Left lobe of liver (tissue), 2 donors: ENCODE results near the gene ELSPBP1. TPM values are rescaled to one million over a fixed set of nuclear protein-coding genes. Genes with fewer than 3 reads are reported as not detected.
"Not testable (repeated sequence)": the region's sequence is repeated elsewhere in the genome, so short reads cannot be mapped to it uniquely, and the experiment has no call there.

ENCODE experiments used
- ATAC-seq: fragments of 200-7000 bp; cut with Tn5 transposase; one replicate; pipeline ENCODE4 v1.9.1; 2020; ENCODE audit warnings: mild to moderate bottlenecking, moderate library complexity
- DNase-seq: peaks from one replicate; pipeline ENCODE4 v3.0.0-alpha.2; 2020; ENCODE audit warnings: low spot score
- total RNA-seq: library from RNA; stranded (reverse); gene quantifications from one replicate; pipeline ENCODE4 v1.2.1, GENCODE V29; 2021
- donor health status: DM: no; HTN: no; CAD: no; lungs with moderate emphysema.
- donor health status: DM: no; HTN: yes; CAD: no.

The ELSPBP1 gene
- total RNA-seq, 1 donor from 2014 or later: not detected

DNA sequence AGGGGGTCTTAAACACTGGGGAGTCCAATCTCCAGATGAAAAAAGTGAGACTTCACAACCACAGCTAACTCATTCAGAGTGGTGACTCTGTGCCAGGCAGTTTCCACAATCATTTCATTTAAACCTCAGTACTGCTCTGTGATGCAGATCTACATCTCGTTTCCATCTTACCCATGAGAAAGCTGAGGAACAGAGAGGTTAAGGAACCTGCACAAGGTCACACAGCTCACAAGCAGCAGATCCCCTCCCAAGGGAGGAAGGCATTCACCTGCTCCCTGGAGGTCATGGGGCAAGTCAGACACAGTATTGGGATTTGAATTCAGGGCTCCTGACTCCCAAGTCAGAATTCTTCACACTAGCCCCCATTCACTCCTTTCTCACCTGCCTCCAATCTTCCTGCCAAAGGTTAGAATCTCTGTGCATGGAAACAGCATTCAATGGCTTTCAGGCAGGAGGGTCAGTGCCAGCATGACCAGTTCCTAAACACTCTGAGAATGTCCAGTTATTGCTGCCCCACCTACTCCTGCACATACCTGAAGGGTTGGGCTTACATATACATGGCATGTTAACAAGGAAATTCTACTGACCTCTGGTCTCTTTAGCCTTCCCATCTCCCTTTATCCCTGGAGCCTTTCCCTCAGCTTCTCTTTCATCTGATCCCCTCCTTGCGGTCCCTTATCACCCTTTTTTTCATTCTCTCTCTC, 47.6 kb downstream of the ELSPBP1 start:
- ATAC-seq (no peak), DNase-seq (no peak)

DNA sequence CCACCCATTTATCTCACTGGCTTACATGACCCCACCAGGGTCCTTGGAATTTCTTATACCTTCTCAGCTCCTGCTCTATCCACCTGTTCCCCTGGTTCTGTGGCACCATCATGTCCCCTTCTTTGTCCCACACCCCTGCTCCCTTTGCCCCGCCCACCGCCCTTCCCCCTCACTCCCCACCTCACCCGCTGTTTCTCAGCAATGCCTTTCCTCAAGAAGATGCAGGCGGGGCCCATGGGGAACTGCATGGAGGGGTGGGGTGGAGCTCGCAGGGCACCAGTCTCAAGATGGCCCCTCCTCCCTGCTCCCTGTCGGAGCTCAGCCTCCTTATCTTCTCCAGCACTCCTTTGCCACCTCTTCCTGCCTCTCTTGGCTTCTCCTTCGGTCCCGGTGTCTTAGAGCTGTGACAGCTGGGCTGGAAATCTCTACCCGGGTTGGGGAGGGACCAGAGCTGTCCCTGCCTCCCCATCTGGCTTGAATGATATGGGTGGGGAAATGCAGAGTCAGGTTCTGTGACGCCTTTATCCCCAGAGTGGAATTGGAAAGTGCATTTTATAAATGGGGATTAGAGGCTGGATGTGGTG, 49.3 kb downstream of the ELSPBP1 start, which contains the start of gene CABP5:
Gene CABP5 (minus strand): TSS at position 405 of the 584 bp plus-strand sequence. CDS start 157 bp downstream, at position 248.
- DNase-seq (no peak), ATAC-seq (no peak)

DNA sequence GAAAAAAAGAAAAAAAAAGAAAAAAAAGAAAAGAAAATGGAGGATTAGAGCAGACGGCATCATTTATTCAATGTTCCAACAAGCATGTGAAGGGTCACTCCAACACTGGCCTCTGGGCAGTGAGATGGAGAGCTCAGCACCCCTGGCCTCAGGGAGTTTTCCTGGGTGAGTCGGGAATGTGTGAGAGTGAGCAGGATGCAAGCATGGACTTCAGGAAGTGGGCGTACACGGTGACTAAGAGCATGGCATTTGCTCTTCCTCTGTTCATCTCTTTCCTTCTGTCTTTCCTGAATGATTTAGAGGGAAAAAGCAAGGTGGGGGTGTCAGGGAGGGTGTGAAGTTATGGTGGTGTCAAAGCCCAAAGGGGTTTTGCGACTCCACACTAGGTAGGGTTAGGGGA, 50.1 kb downstream of the ELSPBP1 start:
- ATAC-seq (no peak), DNase-seq (no peak)

DNA sequence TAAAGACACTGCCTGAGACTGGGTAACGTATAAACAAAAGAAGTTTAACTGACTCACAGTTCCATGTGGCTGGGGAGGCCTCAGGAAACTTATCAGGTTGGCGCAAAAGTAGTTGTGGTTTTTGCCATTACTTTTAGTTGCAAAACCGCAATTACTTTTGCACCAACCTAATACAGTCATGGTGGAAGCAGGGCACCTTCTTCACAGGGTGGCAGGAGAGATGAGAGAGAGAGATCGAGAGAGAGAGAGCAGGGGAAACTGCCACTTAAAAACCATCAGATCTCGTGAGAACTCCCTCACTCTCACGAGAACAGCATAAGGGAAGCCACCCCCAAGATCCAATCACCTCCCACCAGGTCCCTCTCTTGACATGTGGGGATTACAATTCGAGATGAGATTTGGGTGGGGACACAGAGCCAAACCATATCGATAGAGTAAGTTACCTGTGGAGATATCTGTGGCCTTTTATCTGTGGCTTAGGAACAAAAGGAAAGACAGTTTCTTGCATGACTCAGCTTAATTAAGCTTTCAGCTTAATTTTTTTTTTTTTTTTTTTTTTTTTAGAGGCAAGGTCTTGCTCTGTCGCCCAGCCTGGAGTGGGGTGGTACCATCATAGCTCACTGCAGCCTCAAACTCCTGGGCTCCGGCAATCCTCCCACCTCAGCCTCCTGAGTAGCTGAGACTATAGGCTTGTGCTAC, 57.1 kb downstream of the ELSPBP1 start:
- DNase-seq: no peak
- ATAC-seq: no peak

DNA sequence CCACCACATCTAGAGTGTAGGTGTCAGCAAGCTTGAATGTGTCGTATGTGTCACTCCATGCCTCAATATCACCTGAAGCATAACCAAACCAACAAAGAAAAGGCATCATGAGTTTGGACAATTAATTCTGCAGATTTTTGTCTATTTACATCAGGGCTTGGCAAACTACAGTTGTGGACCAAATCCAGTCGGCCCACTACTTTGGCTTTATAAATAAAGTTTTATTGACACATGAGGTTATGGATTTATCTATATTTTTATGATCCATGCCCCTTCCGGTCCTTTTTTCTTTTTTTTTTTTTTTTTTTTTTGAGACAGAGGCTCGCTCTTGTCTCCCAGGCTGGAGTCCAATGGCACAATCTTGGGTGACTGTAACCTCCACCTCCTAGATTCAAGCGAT, 58.6 kb downstream of the ELSPBP1 start:
- DNase-seq (no peak), ATAC-seq (no peak)

DNA sequence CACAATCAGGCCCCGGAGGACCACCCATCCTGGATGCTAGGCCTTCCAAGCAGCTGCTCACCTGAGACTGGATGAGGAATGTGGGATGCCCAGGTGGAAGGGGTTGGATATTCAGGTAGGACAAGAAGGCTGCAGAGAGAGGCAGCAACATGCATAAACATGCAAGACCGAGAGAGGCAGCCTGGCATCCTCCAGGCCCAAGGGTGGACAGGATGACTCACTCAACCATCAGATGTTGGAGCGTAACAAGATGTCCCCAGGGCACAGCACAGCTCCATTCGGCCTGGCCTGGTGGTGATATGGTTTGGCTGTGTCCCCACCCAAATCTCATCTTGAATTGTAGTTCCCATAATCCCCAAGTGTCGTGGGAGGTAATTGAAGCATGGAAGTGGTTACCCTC, 59.4 kb downstream of the ELSPBP1 start:
- DNase-seq (no peak), ATAC-seq (no peak)

DNA sequence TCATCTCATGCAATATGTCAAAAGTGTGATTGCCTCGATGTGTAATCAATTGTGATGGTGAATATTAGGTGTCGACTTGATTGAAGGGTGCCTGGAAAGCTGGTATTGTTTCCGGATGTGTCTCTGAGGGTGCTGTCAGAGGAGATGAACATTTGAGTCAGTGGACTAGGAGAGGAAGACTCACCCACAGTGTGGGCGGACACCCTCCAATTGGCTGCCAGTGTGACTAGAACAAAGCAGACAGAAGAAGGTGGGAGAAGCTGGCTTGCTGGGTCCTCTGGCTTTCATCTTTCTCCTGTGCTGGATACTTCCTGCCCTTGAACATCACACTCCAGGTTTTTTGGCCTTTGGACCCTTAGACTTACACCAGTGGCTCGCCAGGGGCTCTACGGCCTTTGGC, 64.9 kb downstream of the ELSPBP1 start:
- DNase-seq (no peak), ATAC-seq (no peak)

DNA sequence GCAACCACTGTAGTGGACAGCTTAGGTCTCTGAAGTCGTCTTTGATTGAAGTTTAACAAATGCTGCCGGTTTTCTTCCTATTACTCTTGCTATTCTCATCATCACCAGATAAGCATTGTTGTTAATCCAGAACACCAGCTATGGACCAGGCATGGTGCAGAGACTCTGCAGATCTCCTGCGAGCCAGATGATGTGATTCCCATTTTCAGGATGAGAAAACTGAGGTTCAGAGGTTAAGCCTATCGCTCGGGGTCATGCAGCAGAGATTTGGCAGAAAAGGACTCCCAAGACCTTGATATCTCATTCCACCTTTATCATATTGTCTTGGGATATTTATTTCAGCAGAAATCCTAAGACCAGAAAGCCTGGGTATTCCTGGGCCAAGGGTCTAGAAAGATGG, 65.9 kb downstream of the ELSPBP1 start:
- DNase-seq (no peak), ATAC-seq (no peak)

DNA sequence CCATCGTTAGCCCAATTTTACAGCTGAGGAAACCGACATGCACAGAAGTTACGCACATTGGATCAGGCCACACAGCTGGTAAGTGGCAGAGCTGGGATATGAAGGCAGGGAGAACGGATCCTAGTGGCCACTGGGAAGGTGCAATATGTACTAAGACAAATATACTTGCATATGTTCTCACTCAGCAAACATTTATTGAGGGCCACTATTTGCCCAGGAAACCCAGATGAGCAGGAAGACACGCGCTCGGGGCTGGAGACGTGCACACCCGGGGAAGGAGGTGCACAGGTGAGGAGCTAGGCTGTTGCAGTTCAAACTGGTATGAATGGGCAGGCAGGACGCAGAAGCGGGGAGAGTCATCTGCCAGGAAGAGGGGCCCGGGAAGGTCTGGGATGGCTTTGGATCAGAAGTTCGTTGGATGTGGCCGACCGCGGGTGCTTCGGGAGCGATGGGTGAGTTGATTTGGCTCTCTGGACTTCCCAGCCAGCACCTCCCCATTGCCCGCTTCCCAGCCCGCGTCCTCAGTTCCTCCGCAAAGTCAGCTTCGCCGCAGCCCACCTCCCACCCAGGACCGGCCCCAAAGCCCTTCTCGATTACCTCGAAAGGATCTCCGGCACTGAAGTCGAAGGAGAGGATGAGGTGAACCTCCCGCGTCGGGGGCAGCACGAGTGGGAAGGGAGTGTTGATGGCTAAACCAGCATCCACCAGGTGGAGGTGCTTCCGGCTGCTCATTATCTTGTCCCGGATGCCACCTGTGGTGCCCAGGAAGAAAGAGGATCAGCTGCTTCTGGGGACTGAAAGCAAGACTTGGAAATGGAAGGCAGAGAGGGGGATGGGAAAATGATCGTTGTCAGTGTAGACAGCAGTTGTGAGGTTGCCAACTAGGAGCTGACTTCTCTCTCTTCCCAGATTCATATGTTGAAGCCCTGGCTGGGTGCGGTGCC, 67.2 kb downstream of the ELSPBP1 start:
- DNase-seq: no peak
- no peak for ATAC-seq

DNA sequence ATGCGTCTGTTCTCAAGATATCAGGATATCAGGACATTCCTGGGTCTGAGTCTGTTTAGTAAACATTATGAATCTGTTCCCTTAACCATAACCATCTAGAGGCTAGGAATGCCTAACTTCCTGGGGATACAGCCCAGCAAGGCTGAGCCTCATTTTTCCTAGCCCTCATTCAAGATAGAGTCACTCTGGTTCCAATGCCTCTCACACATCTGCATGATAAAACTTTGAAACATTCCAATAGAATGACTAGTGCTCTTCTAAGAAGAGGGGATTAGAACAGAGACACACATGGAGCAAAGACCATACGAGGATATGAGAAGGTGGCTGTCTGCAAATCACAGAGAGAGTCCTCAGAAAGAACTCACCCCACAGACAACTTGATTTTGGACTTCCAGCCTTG, 70.1 kb downstream of the ELSPBP1 start:
- DNase-seq (no peak), ATAC-seq (no peak)

DNA sequence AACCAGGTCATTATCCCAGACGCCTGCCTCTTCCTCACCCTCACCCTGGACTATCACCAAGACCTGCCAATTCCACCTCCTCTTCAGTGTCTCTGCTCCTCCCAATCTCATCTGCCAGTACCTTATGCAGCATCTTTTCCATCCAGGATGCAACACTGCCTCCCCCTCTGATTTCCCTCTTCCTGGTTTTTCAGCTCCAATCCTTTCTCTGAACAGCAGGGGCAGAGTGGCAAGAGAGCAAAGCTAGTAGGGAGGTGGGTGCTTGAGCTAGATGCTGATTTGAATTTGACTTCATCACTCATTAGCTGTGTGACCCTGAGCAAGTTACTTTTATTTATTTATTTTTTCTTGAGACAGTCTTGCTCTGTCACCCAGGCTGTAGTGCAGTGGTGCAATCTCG, 75.0 kb downstream of the ELSPBP1 start:
- ATAC-seq: no peak

DNA sequence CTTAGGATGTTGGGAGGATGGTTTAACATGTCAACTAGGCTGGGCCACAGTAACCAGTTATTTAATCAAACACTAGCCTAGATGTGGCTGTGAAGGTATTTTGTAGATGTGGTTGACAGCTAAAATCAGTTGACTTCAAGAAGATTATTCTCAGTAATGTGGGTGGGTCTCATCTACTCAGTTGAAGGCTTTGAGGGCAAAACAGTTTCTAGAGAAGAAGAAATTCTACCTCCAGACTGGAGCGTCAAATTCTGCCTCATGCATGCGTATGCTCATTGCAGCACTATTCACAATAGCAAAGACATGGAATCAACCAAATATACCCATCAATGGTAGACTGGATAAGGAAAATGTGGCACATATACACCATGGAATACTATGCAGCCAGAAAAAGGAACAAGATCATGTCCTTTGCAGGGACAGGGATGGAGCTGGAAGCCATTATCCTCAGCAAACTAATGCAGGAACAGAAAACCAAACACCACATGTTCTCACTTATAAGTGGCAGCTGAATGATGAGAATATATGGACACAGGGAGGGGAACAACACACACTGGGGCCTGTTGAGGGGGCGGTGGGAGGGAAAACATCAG, 75.8 kb downstream of the ELSPBP1 start:
- not testable (repeated sequence) for ATAC-seq, DNase-seq

More for the DNA sequence above, 75.0 kb downstream of the ELSPBP1 start:
- no peak for DNase-seq

Other genes starting within 250 kb of the ELSPBP1 start
- 80.3 TPM for gene NOP53, start 249.1 kb upstream of the ELSPBP1 start, total RNA-seq
- gene SELENOW, start 215.9 kb upstream of the ELSPBP1 start, total RNA-seq: 62.9 TPM
- gene TPRX1, start 190.1 kb upstream of the ELSPBP1 start, total RNA-seq: not detected
- not detected for gene CRX, start 172.7 kb upstream of the ELSPBP1 start, total RNA-seq
- gene TPRX2, start 135.4 kb upstream of the ELSPBP1 start, total RNA-seq: not detected
- gene SULT2A1, start 108.3 kb upstream of the ELSPBP1 start, total RNA-seq: 347 TPM
- gene BSPH1, start 2.5 kb upstream of the ELSPBP1 start, total RNA-seq: not detected
- gene CABP5, start 49.4 kb downstream of the ELSPBP1 start, total RNA-seq: not detected
- gene PLA2G4C, start 116.2 kb downstream of the ELSPBP1 start, total RNA-seq: 4.5 TPM
- 9.8 TPM for gene LIG1, start 175.7 kb downstream of the ELSPBP1 start, total RNA-seq
- 3.2 TPM for gene ZSWIM9, start 176.0 kb downstream of the ELSPBP1 start, total RNA-seq